DND-41 (cell line): Measurements from ENCODE around the gene SYNDIG1.

ENCODE experiments used
- ATAC-seq: fragments of 200-7000 bp; cut with Tn5 transposase; 3 replicates; pipeline ENCODE4 v1.9.1; 2021; ENCODE audit warnings: low read depth; ENCODE audit not compliant: insufficient read depth
- DNase-seq: peaks from one replicate; pipeline ENCODE4 v3.0.0-alpha.2; 2020
- H2AFZ ChIP-seq: 2 replicates; pipeline ENCODE4 v1.6.0; 2012; ENCODE audit warnings: low read depth, low read length
- H3K27ac ChIP-seq: 2 replicates; pipeline ENCODE4 v1.5.1; 2012; ENCODE audit warnings: low read length, inconsistent platforms
- H3K27me3 ChIP-seq: fragments of 200-600 bp; sonication (generic); 2 replicates; pipeline ENCODE4 v1.6.0; 2012; ENCODE audit warnings: low read length, mild to moderate bottlenecking, inconsistent platforms; ENCODE audit not compliant: insufficient read depth, poor library complexity
- H3K36me3 ChIP-seq: 2 replicates; pipeline ENCODE4 v1.5.1; 2012; ENCODE audit warnings: low read length, inconsistent platforms; ENCODE audit not compliant: insufficient read depth
- H3K4me1 ChIP-seq: 2 replicates; pipeline ENCODE4 v1.5.1; 2012; ENCODE audit warnings: mild to moderate bottlenecking, low read length; ENCODE audit not compliant: insufficient read depth
- H3K4me2 ChIP-seq: 2 replicates; pipeline ENCODE4 v1.6.0; 2012; ENCODE audit warnings: mild to moderate bottlenecking, moderate library complexity, low read length, inconsistent platforms; ENCODE audit not compliant: insufficient read depth
- H3K4me3 ChIP-seq, 2 experiments: fragments of 200-600 bp in 1 of 2; shearing (Covaris generic) in 1 of 2; 2 replicates each; pipeline ENCODE4 v1.5.1; 2012 to 2016; ENCODE audit warnings: inconsistent platforms in 2 of 2, low read length in 2 of 2, mild to moderate bottlenecking in 2 of 2, low read depth in 1 of 2, moderate library complexity in 1 of 2
- H3K79me2 ChIP-seq: 2 replicates; pipeline ENCODE4 v1.6.0; 2012; ENCODE audit warnings: low read length, inconsistent platforms; ENCODE audit not compliant: insufficient read depth
- H3K9ac ChIP-seq: 2 replicates; pipeline ENCODE4 v1.6.0; 2012; ENCODE audit warnings: low read depth, mild to moderate bottlenecking, inconsistent platforms, low read length, moderate library complexity
- H3K9me3 ChIP-seq: 2 replicates; pipeline ENCODE4 v1.5.1; 2012; ENCODE audit warnings: low read length, moderate library complexity, mild to moderate bottlenecking, inconsistent platforms; ENCODE audit not compliant: insufficient read depth, severe bottlenecking
- H4K20me1 ChIP-seq: 2 replicates; pipeline ENCODE4 v1.6.0; 2012; ENCODE audit warnings: low read length; ENCODE audit not compliant: insufficient read depth
- CTCF ChIP-seq: IDR thresholded peaks from 2 replicates; pipeline ENCODE4 v1.5.1; 2012; ENCODE audit warnings: borderline replicate concordance, low read length, moderate library complexity, mild to moderate bottlenecking; ENCODE audit not compliant: poor library complexity, severe bottlenecking; ENCODE audit errors: extremely low read depth
- EZH2 ChIP-seq: IDR thresholded peaks from 3 replicates; pipeline ENCODE4 v1.6.1; 2012; ENCODE audit warnings: borderline replicate concordance, low read depth, mild to moderate bottlenecking, moderate library complexity, low read length, inconsistent platforms; ENCODE audit not compliant: severe bottlenecking

SYNDIG1 gene

GRCh38 chr20:24684956-24685691 lies 215.7 kb downstream of the SYNDIG1 start:
- no peak overlapping the region for H3K4me2 ChIP-seq
- no peak overlapping the region for H3K27ac ChIP-seq
- no peaks in the 10 kb centered on the region for H4K20me1 ChIP-seq
- H3K79me2 ChIP-seq, result no peaks in the 10 kb centered on the region
- H3K27me3 ChIP-seq, result no peaks in the 10 kb centered on the region
- no peaks in the 10 kb centered on the region for H3K9me3 ChIP-seq
- H2AFZ ChIP-seq, result no peak overlapping the region
- no peak overlapping the region for H3K9ac ChIP-seq
- no peaks in the 10 kb centered on the region for H3K4me1 ChIP-seq
- ATAC-seq, result no peak
- no peak for DNase-seq
- no peaks in the 10 kb centered on the region for H3K36me3 ChIP-seq
- TF ChIP-seq CTCF, result peak; percentile 12
- TF ChIP-seq EZH2, result no peak
- H3K4me3 ChIP-seq, result no peak overlapping the region

DNA sequence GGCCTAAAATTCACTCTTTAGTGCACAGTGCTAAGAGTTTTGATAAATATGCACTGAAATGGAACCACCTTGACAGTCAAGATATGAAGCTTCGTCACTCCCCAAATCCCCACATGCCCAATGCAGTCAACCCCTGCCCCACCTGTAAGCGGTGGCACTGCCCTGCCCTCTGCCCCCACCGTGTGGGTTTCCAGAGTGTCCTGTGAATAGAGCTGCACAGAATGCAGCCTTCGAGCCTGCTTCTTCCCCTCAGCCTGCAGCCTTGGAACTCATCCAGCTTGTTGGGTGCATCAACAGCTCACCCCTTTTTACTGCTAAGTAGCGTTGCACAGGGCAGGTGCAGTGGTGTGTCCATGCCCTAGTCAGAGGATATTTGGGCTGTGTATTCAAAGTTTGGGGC lies 216.3 kb downstream of the SYNDIG1 start:
- no peak for TF ChIP-seq EZH2
- TF ChIP-seq CTCF, result no peak
- no peak overlapping the region for H3K27ac ChIP-seq
- no peak overlapping the region for H3K4me3 ChIP-seq
- no peaks in the 10 kb centered on the region for H4K20me1 ChIP-seq
- DNase-seq (no peak), ATAC-seq (no peak)
- H3K4me2 ChIP-seq, result no peak overlapping the region
- H3K9ac ChIP-seq, result no peak overlapping the region
- H3K79me2 ChIP-seq, result no peaks in the 10 kb centered on the region
- no peaks in the 10 kb centered on the region for H3K9me3 ChIP-seq
- no peaks in the 10 kb centered on the region for H3K36me3 ChIP-seq
- H3K4me1 ChIP-seq, result no peaks in the 10 kb centered on the region
- H2AFZ ChIP-seq, result no peak overlapping the region
- H3K27me3 ChIP-seq, result no peaks in the 10 kb centered on the region

GRCh38 chr20:24686156-24686555 lies 216.7 kb downstream of the SYNDIG1 start:
- ATAC-seq, result no peak
- no peaks in the 10 kb centered on the region for H3K79me2 ChIP-seq
- no peak overlapping the region for H3K4me3 ChIP-seq
- H3K4me1 ChIP-seq, result no peaks in the 10 kb centered on the region
- H3K36me3 ChIP-seq, result no peaks in the 10 kb centered on the region
- H3K27ac ChIP-seq, result no peak overlapping the region
- H4K20me1 ChIP-seq, result no peaks in the 10 kb centered on the region
- H3K9me3 ChIP-seq, result no peaks in the 10 kb centered on the region
- no peak for TF ChIP-seq EZH2
- TF ChIP-seq CTCF, result no peak
- H2AFZ ChIP-seq, result no peak overlapping the region
- H3K9ac ChIP-seq, result no peak overlapping the region
- no peaks in the 10 kb centered on the region for H3K27me3 ChIP-seq
- no peak overlapping the region for H3K4me2 ChIP-seq
- DNase-seq, result no peak
